H1 (cell line): Measurements from ENCODE around the gene ACYP2. TPM values are rescaled to one million over a fixed set of nuclear protein-coding genes. Genes with fewer than 3 reads are reported as not detected.

Experiments used
- polyA plus RNA-seq, 7 experiments: library from polyadenylated mRNA; depleted of rRNA in 3 of 7; stranded (reverse) in 5 of 7; unstranded in 2 of 7; fragments of >200 nt in 5 of 7; fragments of 200-250 nt in 2 of 7; gene quantifications; 1 replicate in 5 of 7; 2 replicates in 1 of 7; 4 replicates in 1 of 7; pipeline versions ENCODE4 v1.2.1 to v1.2.3, GENCODE V29; 2011 to 2013; ENCODE audit warnings: missing spikeins in 2 of 7, mixed read lengths in 2 of 7
- small RNA-seq: library from polyadenylated mRNA; stranded (forward); fragments of <200 nt; extraction: miRNeasy Mini kit (QIAGEN cat#:217004); gene quantifications from one replicate; pipeline ENCODE3, GENCODE V24; 2013; ENCODE audit not compliant: insufficient read depth
- total RNA-seq: library from RNA; stranded (reverse); fragmentation: NEBNext Ultra II Directional; extraction: Animal tissue kit (Norgen Biotek cat#: 25700); gene quantifications from 2 replicates; pipeline ENCODE4 v1.2.1, GENCODE V29; 2021

The ACYP2 gene
- total and polyA plus RNA-seq, 2 of the 8 experiments (the other 6 are each of a cell fraction or from before 2014, with no cell fraction given) = 3.4 to 4.4 TPM

Small RNA genes within 50 kb of the gene (small RNA-seq; reads per million reads assigned to genes)
- gene RNU7-172P = not detected

Other genes starting within 250 kb of the ACYP2 start
- 104 and 116 TPM in 2 replicates for gene PSME4, start 144.6 kb upstream of the ACYP2 start, total RNA-seq
- 21.5 and 42.2 TPM in 2 replicates for gene PSME4, start 144.6 kb upstream of the ACYP2 start, polyA plus RNA-seq (2011; rRNA removed)
- not detected in 2 replicates for gene TSPYL6, start 140.6 kb downstream of the ACYP2 start, total RNA-seq
- not detected in 2 replicates for gene TSPYL6, start 140.6 kb downstream of the ACYP2 start, polyA plus RNA-seq (2011; rRNA removed)